ENCODE data around the gene ZNF319. TPM values are rescaled to one million over a fixed set of nuclear protein-coding genes. Genes with fewer than 3 reads are reported as not detected.

Gene ZNF319
- polyA plus RNA-seq, 3 donors: 1.9 to 11.5 (median 4.7) TPM

GRCh38 chr16:57999366-57999970, 1.0 kb downstream of the ZNF319 start:
- Histone ChIP-seq H3K4me3 (replicated peaks in 1 of 3; ENCODE audit: low read depth in 2 of 3, low read length in 3 of 3) (peak overlapping the region; percentile 44 to 98 (median 52)), H3K4me2 (replicated peaks; ENCODE audit: extremely low read depth, low read length, poor library complexity, severe bottlenecking) (peak overlapping the region; percentile 100), H4K20me1 (ENCODE audit: insufficient read depth, low read length) (peaks cover 59% of the 10 kb centered on the region), H3K4me1 (ENCODE audit: control insufficient read depth in 1 of 2, insufficient read depth in 2 of 2, low read length in 2 of 2) (peaks cover 50 to 64% of the 10 kb centered on the region in 2 donors), H3K27ac (ENCODE audit: low read depth in 1 of 2, low read length in 2 of 2) (peak overlapping the region; percentile 78 to 85), H2AFZ (ENCODE audit: insufficient read depth, low read depth, low read length, poor library complexity, severe bottlenecking) (peak overlapping the region; percentile 74), H3K9me3 (replicated peaks in 1 of 2; ENCODE audit: control insufficient read depth in 1 of 2, insufficient read depth in 1 of 2, low read length in 2 of 2) (no peaks in the 10 kb centered on the region), H3K9ac (ENCODE audit: insufficient read depth, low read length, poor library complexity, severe bottlenecking) (peak overlapping the region; percentile 80), H3K79me2 (ENCODE audit: insufficient read depth, low read length) (peaks cover 50% of the 10 kb centered on the region), H3K27me3 (ENCODE audit: control insufficient read depth in 2 of 2, insufficient read depth in 2 of 2, low read length in 2 of 2) (no peaks in the 10 kb centered on the region), H3K36me3 (replicated peaks in 1 of 2; ENCODE audit: control insufficient read depth in 1 of 2, insufficient read depth in 2 of 2, low read length in 2 of 2) (peaks cover 44 to 49% of the 10 kb centered on the region in 2 donors)
- H3K27me3 Mint-ChIP-seq (ENCODE audit: low read depth in 3 of 3): no peaks in the 10 kb centered on the region
- peaks cover 0 to 2% (median 0%) of the 10 kb centered on the region in 7 donors for H3K9me3 Mint-ChIP-seq
- H3K4me3 Mint-ChIP-seq: peak overlapping the region; percentile 79 to 86
- H3K27ac Mint-ChIP-seq: peak overlapping the region; percentile 79 to 94 (median 91)
- H3K4me1 Mint-ChIP-seq: peaks cover 63% of the 10 kb centered on the region
- intact Hi-C loops (cut with micrococcal nuclease): loop anchor here in 1 of 2 donors (2.0 kb wide), 1 partner anchor 15 kb away; no protein-coding TSS in a partner anchor
- WGBS (ENCODE audit: insufficient coverage): 7% methylated on average over 5 of the region's 6 CpGs
- H3K36me3 Mint-ChIP-seq: peaks cover 43 to 51% of the 10 kb centered on the region in 2 donors
- peak; percentile 23 to 43 (median 40) for DNase-seq
- TF ChIP-seq CTCF (IDR thresholded peaks at IDR 0.05): no peak

- peak; percentile 5 to 24 (median 18) for DNase-seq
- Mint-ChIP-seq H3K9me3 (peaks cover 0 to 2% (median 0%) of the 10 kb centered on the region in 7 donors), H3K36me3 (peaks cover 41 to 51% of the 10 kb centered on the region in 2 donors), H3K4me1 (peaks cover 66% of the 10 kb centered on the region), H3K27ac (peak overlapping the region; percentile 79 to 94 (median 91)), H3K4me3 (peak overlapping the region; percentile 79 to 86), H3K27me3 (ENCODE audit: low read depth in 3 of 3) (no peaks in the 10 kb centered on the region)
- peaks cover 41 to 44% of the 10 kb centered on the region in 2 donors for H3K36me3 ChIP-seq (replicated peaks in 1 of 2; ENCODE audit: control insufficient read depth in 1 of 2, insufficient read depth in 2 of 2, low read length in 2 of 2)
- H4K20me1 ChIP-seq (ENCODE audit: insufficient read depth, low read length): peaks cover 60% of the 10 kb centered on the region
- H3K4me1 ChIP-seq (ENCODE audit: control insufficient read depth in 1 of 2, insufficient read depth in 2 of 2, low read length in 2 of 2): peaks cover 55 to 68% of the 10 kb centered on the region in 2 donors
- peak overlapping the region; percentile 80 for H3K9ac ChIP-seq (ENCODE audit: insufficient read depth, low read length, poor library complexity, severe bottlenecking)
- peaks cover 55% of the 10 kb centered on the region for H3K79me2 ChIP-seq (ENCODE audit: insufficient read depth, low read length)
- intact Hi-C loops (cut with micrococcal nuclease): loop anchor here in 1 of 2 donors (2.0 kb wide), 1 partner anchor 14 kb away; no protein-coding TSS in a partner anchor
- peak overlapping the region; percentile 100 for H3K4me2 ChIP-seq (replicated peaks; ENCODE audit: extremely low read depth, low read length, poor library complexity, severe bottlenecking)
- H2AFZ ChIP-seq (ENCODE audit: insufficient read depth, low read depth, low read length, poor library complexity, severe bottlenecking): peak overlapping the region; percentile 74
- H3K9me3 ChIP-seq (replicated peaks in 1 of 2; ENCODE audit: control insufficient read depth in 1 of 2, insufficient read depth in 1 of 2, low read length in 2 of 2): no peaks in the 10 kb centered on the region
- TF ChIP-seq CTCF (IDR thresholded peaks at IDR 0.05): no peak
- H3K27ac ChIP-seq (ENCODE audit: low read depth in 1 of 2, low read length in 2 of 2): peak overlapping the region; percentile 78 to 85
- no CpG with 5 or more reads among the region's 3 CpGs for WGBS (ENCODE audit: insufficient coverage)
- peak overlapping the region in 2 of 3 experiments; percentile 44 to 98 for H3K4me3 ChIP-seq (replicated peaks in 1 of 3; ENCODE audit: low read depth in 2 of 3, low read length in 3 of 3)
- no peaks in the 10 kb centered on the region for H3K27me3 ChIP-seq (ENCODE audit: control insufficient read depth in 2 of 2, insufficient read depth in 2 of 2, low read length in 2 of 2)
Observed at GRCh38 chr16:57998992-57999365, 1.5 kb downstream of the ZNF319 start.

Data from CD14-positive monocyte (primary cell).